GM12878 (cell line): Measurements from ENCODE around the gene ODC1. TPM values are rescaled to one million over a fixed set of nuclear protein-coding genes. Genes with fewer than 3 reads are reported as not detected.

Source experiments
- ATAC-seq: fragments of 200-7000 bp; cut with Tn5 transposase; 3 replicates; pipeline ENCODE4 v1.9.1; 2020; ENCODE audit warnings: mild to moderate bottlenecking, moderate library complexity
- BruUV-seq: library from RNA; stranded (reverse); fragments of 400-500 nt; replicated peaks from 2 replicates; lab custom pipeline; 2021; lab: Mats Ljungman, UMichigan
- CTCF ChIA-PET: fragments of 300-600 bp; sonication (Branson Sonifier 250); formaldehyde crosslinking; extraction: SDS; loops from one replicate; lab custom pipeline; 2021; ENCODE audit warnings: inconsistent platforms; lab: Yijun Ruan, JAX
- POLR2A ChIA-PET: fragments of 350-600 bp; formaldehyde crosslinking; extraction: SDS; loops from one replicate; lab custom pipeline; 2021; ENCODE audit warnings: inconsistent platforms; lab: Charles Lee
- RAD21 ChIA-PET: fragments of 300-600 bp; sonication (Branson Sonifier 250); formaldehyde crosslinking; loops from one replicate; lab custom pipeline; 2023; ENCODE audit warnings: antibody characterized with exemption; ENCODE audit not compliant: unreplicated experiment; lab: Charles Lee
- SMC1A ChIA-PET: fragments of 300-600 bp; sonication (Branson Sonifier 250); formaldehyde crosslinking; loops from one replicate; lab custom pipeline; 2023; ENCODE audit not compliant: unreplicated experiment, uncharacterized antibody; lab: Charles Lee
- DNase-seq: peaks from one replicate; pipeline ENCODE4 v3.0.0-alpha.2; 2011; ENCODE audit warnings: low read depth, low spot score
- FAIRE-seq: peaks from 3 replicates; lab custom pipeline; 2011; peaks lifted over from hg19 to GRCh38; lab: Jason Lieb, UNC
- H2AFZ ChIP-seq: 2 replicates; pipeline ENCODE4 v1.6.0; 2011; ENCODE audit warnings: low read depth, low read length, control low read depth; ENCODE audit not compliant: control insufficient read depth
- H3K27ac ChIP-seq: 2 replicates; pipeline ENCODE4 v1.5.1; 2011; ENCODE audit warnings: control low read depth; ENCODE audit not compliant: control insufficient read depth, insufficient read depth
- H3K27me3 ChIP-seq, 2 experiments: replicated peaks in 1 of 2; 2 replicates each; pipeline versions ENCODE4 v1.6.0 to v1.6.1; 2011; ENCODE audit warnings: low read length in 1 of 2; ENCODE audit not compliant: control insufficient read depth in 2 of 2, insufficient read depth in 2 of 2
- H3K36me3 ChIP-seq, 2 experiments: 2 replicates each; pipeline ENCODE4 v1.5.1; 2011; ENCODE audit warnings: low read length in 1 of 2; ENCODE audit not compliant: control insufficient read depth in 2 of 2, insufficient read depth in 2 of 2
- H3K4me1 ChIP-seq: 2 replicates; pipeline ENCODE4 v1.6.1; 2011; ENCODE audit warnings: mild to moderate bottlenecking, low read length, moderate library complexity, mixed read lengths; ENCODE audit not compliant: control insufficient read depth, insufficient read depth
- H3K4me2 ChIP-seq: 2 replicates; pipeline ENCODE4 v1.6.0; 2011; ENCODE audit warnings: control low read depth; ENCODE audit not compliant: control insufficient read depth, insufficient read depth
- H3K4me3 ChIP-seq: fragments of 200-600 bp; sonication (generic); 2 replicates; pipeline ENCODE4 v1.5.1; 2016
- H3K79me2 ChIP-seq: 2 replicates; pipeline ENCODE4 v1.6.0; 2011; ENCODE audit warnings: low read length; ENCODE audit not compliant: control insufficient read depth, insufficient read depth
- H3K9ac ChIP-seq: 2 replicates; pipeline ENCODE4 v1.8.0; 2011; ENCODE audit warnings: low read length, control low read depth, mixed read lengths; ENCODE audit not compliant: control insufficient read depth, insufficient read depth
- H3K9me3 ChIP-seq: replicated peaks from 3 replicates; pipeline ENCODE4 v1.5.1; 2011; ENCODE audit warnings: mild to moderate bottlenecking, low read length; ENCODE audit not compliant: control insufficient read depth, insufficient read depth
- H4K20me1 ChIP-seq: 2 replicates; pipeline ENCODE4 v1.6.0; 2011; ENCODE audit not compliant: control insufficient read depth, insufficient read depth
- DPF2 ChIP-seq: fragments of 450-650 bp; IDR thresholded peaks from 2 replicates; pipeline ENCODE4 v1.6.1; 2017; ENCODE audit warnings: mild to moderate bottlenecking
- HDGF ChIP-seq: fragments of 450-650 bp; IDR thresholded peaks from 2 replicates; pipeline ENCODE4 v1.6.1; 2016; ENCODE audit warnings: antibody characterized with exemption
- JUNB ChIP-seq: IDR thresholded peaks from 2 replicates; pipeline ENCODE4 v1.6.1; 2016; ENCODE audit warnings: antibody characterized with exemption, mild to moderate bottlenecking
- LARP7 ChIP-seq: fragments of 450-650 bp; IDR thresholded peaks from 2 replicates; pipeline ENCODE4 v1.6.1; 2017; ENCODE audit warnings: mild to moderate bottlenecking
- MTA2 ChIP-seq: fragments of 450-650 bp; IDR thresholded peaks from 2 replicates; pipeline ENCODE4 v1.6.1; 2016; ENCODE audit warnings: low read depth, mild to moderate bottlenecking, moderate library complexity
- NFIC ChIP-seq: IDR thresholded peaks from 2 replicates; pipeline ENCODE4 v1.6.1; 2012; ENCODE audit warnings: low read depth, mild to moderate bottlenecking, inconsistent platforms, low read length, moderate library complexity
- POLR2AphosphoS5 ChIP-seq: IDR thresholded peaks from 2 replicates; pipeline ENCODE4 v1.6.1; 2011; ENCODE audit warnings: mild to moderate bottlenecking, low read length, inconsistent platforms
- SMAD5 ChIP-seq: IDR thresholded peaks from 2 replicates; pipeline ENCODE4 v1.6.1; 2016; ENCODE audit warnings: antibody characterized with exemption, low read depth
- SMARCA5 ChIP-seq: fragments of 450-650 bp; IDR thresholded peaks from 2 replicates; pipeline ENCODE4 v1.6.1; 2017; ENCODE audit warnings: mild to moderate bottlenecking
- ZNF24 ChIP-seq: fragments of 450-650 bp; IDR thresholded peaks from 2 replicates; pipeline ENCODE4 v1.6.1; 2017; ENCODE audit warnings: antibody characterized with exemption, mild to moderate bottlenecking
- ZSCAN29 ChIP-seq: fragments of 450-650 bp; IDR thresholded peaks from 2 replicates; pipeline ENCODE4 v1.6.1; 2017; ENCODE audit warnings: mild to moderate bottlenecking, moderate library complexity
- WGBS: methylation state at CpG from one replicate; pipeline ENCODE4 v1.1.6; 2016; ENCODE audit warnings: low lambda C conversion rate; ENCODE audit not compliant: insufficient replicate concordance, insufficient coverage; ENCODE audit errors: missing lambda C conversion rate; 5-methylcytosine and 5-hydroxymethylcytosine counted together
- in situ Hi-C: fragments of 300-500 bp; cut with MboI; formaldehyde crosslinking; loops from 9 replicates; pipeline ENCODE4 v1.14.3; 2018; ENCODE audit warnings: mixed read lengths
- intact Hi-C: fragments of 100-400 bp; cut with micrococcal nuclease; formaldehyde crosslinking; loops from one replicate; pipeline ENCODE4 v1.14.2; 2022; ENCODE audit not compliant: unreplicated experiment
- polyA plus RNA-seq, 11 experiments: library from polyadenylated mRNA; depleted of rRNA in 4 of 11; unstranded in 6 of 11; stranded (reverse) in 5 of 11; fragments of >200 nt; fragmentation: Nextera tagmentation in 4 of 11; fragmentation: Illumina TruSeq in 1 of 11; extraction: Ambion mirVana in 4 of 11; extraction: Trizol in 1 of 11; gene quantifications; 1 replicate in 1 of 11; 2 replicates in 10 of 11; pipeline versions ENCODE4 v1.2.1 to v1.2.3, GENCODE V29; 2011 to 2016; ENCODE audit warnings: inconsistent platforms in 2 of 11, missing spikeins in 2 of 11, low read depth in 1 of 11
- total RNA-seq, 4 experiments: library from RNA; depleted of rRNA in 3 of 4; stranded (reverse); fragments of >200 nt in 3 of 4; fragmentation: Illumina TruSeq in 1 of 4; extraction: Trizol in 1 of 4; gene quantifications; 2 replicates each; pipeline versions ENCODE4 v1.2.1 to v1.2.3, GENCODE V29; 2013 to 2021
- TF ChIP-seq, protein P1 (sequence below): fragments of 450-650 bp; IDR thresholded peaks from 2 replicates; pipeline ENCODE4 v1.6.1; 2018; ENCODE audit warnings: mild to moderate bottlenecking, low read depth, moderate library complexity; ENCODE audit not compliant: partially characterized antibody
- TF ChIP-seq, protein P2 (sequence below): fragments of 450-650 bp; IDR thresholded peaks from 2 replicates; pipeline ENCODE4 v1.6.1; 2018; ENCODE audit warnings: borderline replicate concordance, mild to moderate bottlenecking; ENCODE audit not compliant: partially characterized antibody

ODC1 gene
- total and polyA plus RNA-seq, 10 of the 15 experiments (the other 5 are each of a cell fraction or from before 2014, with no cell fraction given) = 68.5 to 441 (median 340) TPM

DNA sequence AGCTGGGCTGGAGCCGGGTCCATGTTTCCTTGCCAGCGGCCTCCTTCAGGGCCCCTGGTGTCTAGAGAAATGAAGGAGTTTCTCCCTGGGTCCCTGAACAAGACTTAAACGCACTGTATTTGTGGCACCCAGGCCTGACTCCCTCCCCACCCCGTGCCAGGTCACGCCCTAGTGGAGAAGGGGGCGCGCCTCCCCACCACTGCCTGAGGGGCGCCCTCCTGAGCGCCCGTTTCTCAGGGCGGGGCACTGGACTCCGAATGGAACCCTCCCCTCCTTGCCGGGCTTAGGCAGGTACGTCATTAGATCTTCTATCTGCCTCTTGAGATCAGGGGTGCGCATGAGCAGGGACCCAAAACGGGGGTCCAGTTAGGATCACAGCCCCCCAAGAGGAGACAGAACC, 16.3 kb downstream of the ODC1 start (continued):
- TF ChIP-seq, protein P1, sequence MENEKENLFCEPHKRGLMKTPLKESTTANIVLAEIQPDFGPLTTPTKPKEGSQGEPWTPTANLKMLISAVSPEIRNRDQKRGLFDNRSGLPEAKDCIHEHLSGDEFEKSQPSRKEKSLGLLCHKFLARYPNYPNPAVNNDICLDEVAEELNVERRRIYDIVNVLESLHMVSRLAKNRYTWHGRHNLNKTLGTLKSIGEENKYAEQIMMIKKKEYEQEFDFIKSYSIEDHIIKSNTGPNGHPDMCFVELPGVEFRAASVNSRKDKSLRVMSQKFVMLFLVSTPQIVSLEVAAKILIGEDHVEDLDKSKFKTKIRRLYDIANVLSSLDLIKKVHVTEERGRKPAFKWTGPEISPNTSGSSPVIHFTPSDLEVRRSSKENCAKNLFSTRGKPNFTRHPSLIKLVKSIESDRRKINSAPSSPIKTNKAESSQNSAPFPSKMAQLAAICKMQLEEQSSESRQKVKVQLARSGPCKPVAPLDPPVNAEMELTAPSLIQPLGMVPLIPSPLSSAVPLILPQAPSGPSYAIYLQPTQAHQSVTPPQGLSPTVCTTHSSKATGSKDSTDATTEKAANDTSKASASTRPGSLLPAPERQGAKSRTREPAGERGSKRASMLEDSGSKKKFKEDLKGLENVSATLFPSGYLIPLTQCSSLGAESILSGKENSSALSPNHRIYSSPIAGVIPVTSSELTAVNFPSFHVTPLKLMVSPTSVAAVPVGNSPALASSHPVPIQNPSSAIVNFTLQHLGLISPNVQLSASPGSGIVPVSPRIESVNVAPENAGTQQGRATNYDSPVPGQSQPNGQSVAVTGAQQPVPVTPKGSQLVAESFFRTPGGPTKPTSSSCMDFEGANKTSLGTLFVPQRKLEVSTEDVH = no peak
- no peak for TF ChIP-seq SMAD5
- TF ChIP-seq SMARCA5 = no peak
- TF ChIP-seq, all 136 proteins: peak for 0

DNA sequence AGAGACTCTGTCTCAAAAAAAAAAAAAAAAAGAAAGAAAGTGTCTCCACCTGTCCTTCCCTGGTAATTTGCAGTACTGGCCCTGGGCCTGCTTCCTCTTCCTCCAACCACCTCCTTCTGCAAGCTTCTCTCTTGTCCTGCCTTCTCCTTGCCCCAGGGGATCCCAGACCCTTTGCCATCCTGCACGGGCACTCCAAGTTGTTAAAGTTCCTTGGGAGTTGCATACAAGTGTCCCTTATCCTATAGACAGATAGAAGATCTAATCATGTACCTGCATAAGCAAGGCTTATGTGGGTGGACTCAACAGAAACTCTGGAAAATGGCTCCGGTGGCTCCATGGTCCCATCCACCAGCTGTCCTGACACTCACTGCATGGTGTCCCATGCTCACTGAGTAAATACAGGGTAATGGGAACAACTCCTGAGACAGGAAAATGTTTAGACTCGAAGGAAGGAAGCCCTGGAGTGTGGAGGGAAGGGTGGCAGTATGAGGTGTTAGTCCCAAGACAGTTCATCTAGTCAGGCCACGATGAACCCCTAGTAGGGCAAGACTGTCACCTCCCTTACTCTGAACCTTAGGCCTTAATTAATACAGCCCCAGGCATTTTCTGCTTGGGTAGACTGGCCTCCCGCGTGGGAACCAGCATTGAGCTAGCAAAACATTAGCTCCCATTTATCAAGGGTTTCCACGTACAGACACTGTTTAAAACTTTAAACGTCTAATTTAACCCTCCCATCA, 17.1 kb downstream of the ODC1 start:
- H3K9ac ChIP-seq = no peak overlapping the region
- H3K36me3 ChIP-seq = no peaks in the 10 kb centered on the region
- no peak overlapping the region for H3K4me2 ChIP-seq
- no peaks in the 10 kb centered on the region for H4K20me1 ChIP-seq
- intact Hi-C loops (loop anchor here (10.0 kb wide), 1 partner anchor 616 kb away; no protein-coding TSS in a partner anchor), in situ Hi-C loops (loop anchor here (10.0 kb wide), 1 partner anchor 616 kb away; no protein-coding TSS in a partner anchor)
- DNase-seq = no peak
- ChIA-PET SMC1A (interaction anchor here (1.0 to 2.0 kb wide), 4 partner anchors 13 to 306 kb away, joined by 3 to 10 read pairs (median 5); no protein-coding TSS in a partner anchor), CTCF (interaction anchor here (0.8 to 9.1 kb wide), 6 partner anchors 20 to 359 kb away, joined by 3 to 166 read pairs (median 5); no protein-coding TSS in a partner anchor), POLR2A (interaction anchor here (1.1 kb wide), 1 partner anchor 302 kb away, joined by 5 read pairs; no protein-coding TSS in a partner anchor), RAD21 (interaction anchor here (5.5 to 7.3 kb wide), 3 partner anchors 15 to 304 kb away, joined by 66 to 178 read pairs (median 170); partner anchors contain the start of gene ODC1)
- H3K9me3 ChIP-seq = no peaks in the 10 kb centered on the region
- no peak overlapping the region for H3K4me3 ChIP-seq
- H2AFZ ChIP-seq = no peak overlapping the region
- WGBS = 72% methylated on average over 8 of the region's 8 CpGs
- H3K27ac ChIP-seq = no peak overlapping the region
- H3K79me2 ChIP-seq = no peaks in the 10 kb centered on the region
- peaks cover 3% of the 10 kb centered on the region; the same call in 1 of the 2 replicates for H3K4me1 ChIP-seq
- BruUV-seq = no TSS peak
- FAIRE-seq = no peak
- no peaks in the 10 kb centered on the region for H3K27me3 ChIP-seq
- ATAC-seq = no peak
- TF ChIP-seq, protein P2, sequence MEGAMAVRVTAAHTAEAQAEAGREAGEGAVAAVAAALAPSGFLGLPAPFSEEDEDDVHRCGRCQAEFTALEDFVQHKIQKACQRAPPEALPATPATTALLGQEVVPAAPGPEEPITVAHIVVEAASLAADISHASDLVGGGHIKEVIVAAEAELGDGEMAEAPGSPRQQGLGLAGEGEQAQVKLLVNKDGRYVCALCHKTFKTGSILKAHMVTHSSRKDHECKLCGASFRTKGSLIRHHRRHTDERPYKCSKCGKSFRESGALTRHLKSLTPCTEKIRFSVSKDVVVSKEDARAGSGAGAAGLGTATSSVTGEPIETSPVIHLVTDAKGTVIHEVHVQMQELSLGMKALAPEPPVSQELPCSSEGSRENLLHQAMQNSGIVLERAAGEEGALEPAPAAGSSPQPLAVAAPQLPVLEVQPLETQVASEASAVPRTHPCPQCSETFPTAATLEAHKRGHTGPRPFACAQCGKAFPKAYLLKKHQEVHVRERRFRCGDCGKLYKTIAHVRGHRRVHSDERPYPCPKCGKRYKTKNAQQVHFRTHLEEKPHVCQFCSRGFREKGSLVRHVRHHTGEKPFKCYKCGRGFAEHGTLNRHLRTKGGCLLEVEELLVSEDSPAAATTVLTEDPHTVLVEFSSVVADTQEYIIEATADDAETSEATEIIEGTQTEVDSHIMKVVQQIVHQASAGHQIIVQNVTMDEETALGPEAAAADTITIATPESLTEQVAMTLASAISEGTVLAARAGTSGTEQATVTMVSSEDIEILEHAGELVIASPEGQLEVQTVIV = no peak
- TF ChIP-seq NFIC (no peak), HDGF (no peak), LARP7 (no peak), MTA2 (no peak), ZSCAN29 (no peak), DPF2 (no peak), ZNF24 (no peak), POLR2AphosphoS5 (no peak), JUNB (no peak)
- TF ChIP-seq, protein P1 = no peak
